Right lobe of liver (tissue), 4 donors: Measurements from ENCODE around the gene ATG7.

Experiments used
- CTCF ChIP-seq, 4 donors: fragments of 200-600 bp in 3 of 4; fragments of 450-650 bp in 1 of 4; IDR thresholded peaks; one replicate each; pipeline versions ENCODE4 v1.5.1 to v1.8.0; 2016 to 2022; ENCODE audit warnings: antibody characterized with exemption in 4 of 4, mild to moderate bottlenecking in 2 of 4
- POLR2A ChIP-seq: fragments of 450-650 bp; IDR thresholded peaks from one replicate; pipeline ENCODE4 v1.6.1; 2017; ENCODE audit warnings: antibody characterized with exemption, mild to moderate bottlenecking
- donor health status: DM: no; HTN: no; CAD: no.
- donor health status: DM: no; HTN: no; CAD: no.
- donor health status: DM: no; HTN: yes; CAD: no.

- TF ChIP-seq CTCF (IDR thresholded peaks at IDR 0.05) (no peak), POLR2A (no peak)
Measured at GRCh38 chr3:11422291-11422690, 150.1 kb downstream of the ATG7 start.
